ENCODE data around the gene KCNG2. TPM values are rescaled to one million over a fixed set of nuclear protein-coding genes. Genes with fewer than 3 reads are reported as not detected.
"Not testable (repeated sequence)": the region's sequence is repeated elsewhere in the genome, so short reads cannot be mapped to it uniquely, and the experiment has no call there.

KCNG2 gene
- total RNA-seq, 8 experiments from 2014 or later: 0.16 to 0.76 (median 0.19) TPM; not detected in 2

- 52 to 82% (median 67%) methylated on average over 1 to 4 of the region's 4 CpGs; no CpG with 5 or more reads in 6 of the 10 experiments for WGBS, 10 experiments
- ATAC-seq (replicated peaks in 6 of 8); H3K4me1 ChIP-seq (replicated peaks in 1 of 2); H3K27ac ChIP-seq; H3K4me3 ChIP-seq; in situ Hi-C loops (cut with MboI; ENCODE audit: low pct_unique_long_range_greater_than_20kb in 2 of 9, low sequenced_read_pairs in 9 of 9, unreplicated experiment in 9 of 9): not testable (repeated sequence)
Measured at GRCh38 chr18:79864955-79865354, 67.2 kb downstream of the KCNG2 start.

- WGBS, 10 experiments: 20% methylated on average over 1 of the region's 3 CpGs; no CpG with 5 or more reads in 8 of the 10 experiments
- H3K4me1 ChIP-seq (replicated peaks in 1 of 2); ATAC-seq (replicated peaks in 6 of 8); H3K27ac ChIP-seq; H3K4me3 ChIP-seq; in situ Hi-C loops (cut with MboI; ENCODE audit: low pct_unique_long_range_greater_than_20kb in 2 of 9, low sequenced_read_pairs in 9 of 9, unreplicated experiment in 9 of 9): not testable (repeated sequence)
Measured at GRCh38 chr18:79865951-79866350, 68.2 kb downstream of the KCNG2 start.

GRCh38 chr18:79866889-79867574 lies 69.3 kb downstream of the KCNG2 start:
- Histone ChIP-seq H3K4me3 (no peak overlapping the region), H3K4me1 (replicated peaks in 1 of 2) (no peaks in the 10 kb centered on the region), H3K27ac (no peak overlapping the region)
- in situ Hi-C loops (cut with MboI; ENCODE audit: low pct_unique_long_range_greater_than_20kb in 2 of 9, low sequenced_read_pairs in 9 of 9, unreplicated experiment in 9 of 9): no loop called here
- ATAC-seq (replicated peaks in 6 of 8): no peak
- WGBS, 10 experiments: 29 to 80% methylated on average over 1 to 3 of the region's 20 CpGs; no CpG with 5 or more reads in 8 of the 10 experiments

GRCh38 chr18:79867666-79868065 lies 69.9 kb downstream of the KCNG2 start:
- in situ Hi-C loops (cut with MboI; ENCODE audit: low pct_unique_long_range_greater_than_20kb in 2 of 9, low sequenced_read_pairs in 9 of 9, unreplicated experiment in 9 of 9): no loop called here
- Histone ChIP-seq H3K4me1 (replicated peaks in 1 of 2) (peaks cover 0 to under 1% of the 10 kb centered on the region in 2 donors), H3K4me3 (no peak overlapping the region), H3K27ac (no peak overlapping the region)
- ATAC-seq (replicated peaks in 6 of 8): no peak
- WGBS, 10 experiments: 20 to 100% methylated on average over 1 to 2 of the region's 16 CpGs; no CpG with 5 or more reads in 8 of the 10 experiments

GRCh38 chr18:79868168-79868784 lies 70.5 kb downstream of the KCNG2 start:
- ATAC-seq (replicated peaks in 6 of 8): no peak
- WGBS, 10 experiments: 8 to 95% (median 79%) methylated on average over 2 to 20 of the region's 29 CpGs
- no peak overlapping the region for H3K4me3 ChIP-seq
- peaks cover 0 to 6% of the 10 kb centered on the region in 2 donors for H3K4me1 ChIP-seq (replicated peaks in 1 of 2)
- in situ Hi-C loops (cut with MboI; ENCODE audit: low pct_unique_long_range_greater_than_20kb in 2 of 9, low sequenced_read_pairs in 9 of 9, unreplicated experiment in 9 of 9): no loop called here
- H3K27ac ChIP-seq: no peak overlapping the region

GRCh38 chr18:79868811-79869541 lies 71.2 kb downstream of the KCNG2 start:
- H3K4me3 ChIP-seq: no peak overlapping the region
- H3K27ac ChIP-seq: no peak overlapping the region
- H3K4me1 ChIP-seq (replicated peaks in 1 of 2): peaks cover 0 to 9% of the 10 kb centered on the region in 2 donors
- no peak for ATAC-seq (replicated peaks in 6 of 8)
- 62 to 93% (median 80%) methylated on average over 1 to 9 of the region's 32 CpGs; no CpG with 5 or more reads in 5 of the 10 experiments for WGBS, 10 experiments
- in situ Hi-C loops (cut with MboI; ENCODE audit: low pct_unique_long_range_greater_than_20kb in 2 of 9, low sequenced_read_pairs in 9 of 9, unreplicated experiment in 9 of 9): no loop called here

- H3K4me1 ChIP-seq (replicated peaks in 1 of 2): peaks cover 0 to 9% of the 10 kb centered on the region in 2 donors
- no peak overlapping the region for H3K4me3 ChIP-seq
- no peak for ATAC-seq (replicated peaks in 6 of 8)
- WGBS, 10 experiments: 70 to 98% (median 86%) methylated on average over 4 to 9 of the region's 32 CpGs; no CpG with 5 or more reads in 6 of the 10 experiments
- in situ Hi-C loops (cut with MboI; ENCODE audit: low pct_unique_long_range_greater_than_20kb in 2 of 9, low sequenced_read_pairs in 9 of 9, unreplicated experiment in 9 of 9): no loop called here
- H3K27ac ChIP-seq: no peak overlapping the region
Measured at GRCh38 chr18:79869591-79870300, 72.0 kb downstream of the KCNG2 start.

- WGBS, 10 experiments: 8 to 100% (median 89%) methylated on average over 1 to 13 of the region's 19 CpGs; no CpG with 5 or more reads in 4 of the 10 experiments
- ATAC-seq (replicated peaks in 6 of 8): peak in 1 of 8 experiments; percentile 27
- Histone ChIP-seq H3K4me3 (no peak overlapping the region), H3K4me1 (replicated peaks in 1 of 2) (peaks cover 0 to 9% of the 10 kb centered on the region in 2 donors), H3K27ac (no peak overlapping the region)
- in situ Hi-C loops (cut with MboI; ENCODE audit: low pct_unique_long_range_greater_than_20kb in 2 of 9, low sequenced_read_pairs in 9 of 9, unreplicated experiment in 9 of 9): no loop called here
Measured at GRCh38 chr18:79870301-79871025, 72.7 kb downstream of the KCNG2 start.

- ATAC-seq (replicated peaks in 6 of 8): no peak
- no peak overlapping the region for H3K4me3 ChIP-seq
- no peak overlapping the region for H3K27ac ChIP-seq
- H3K4me1 ChIP-seq (replicated peaks in 1 of 2): peaks cover 0 to 9% of the 10 kb centered on the region in 2 donors
- WGBS, 10 experiments: 93 to 100% methylated on average over 2 to 3 of the region's 17 CpGs; no CpG with 5 or more reads in 8 of the 10 experiments
- in situ Hi-C loops (cut with MboI; ENCODE audit: low pct_unique_long_range_greater_than_20kb in 2 of 9, low sequenced_read_pairs in 9 of 9, unreplicated experiment in 9 of 9): no loop called here
Measured at GRCh38 chr18:79871026-79871390, 73.3 kb downstream of the KCNG2 start.

GRCh38 chr18:79871481-79872091 lies 73.8 kb downstream of the KCNG2 start:
- Histone ChIP-seq H3K4me3 (no peak overlapping the region), H3K4me1 (replicated peaks in 1 of 2) (peaks cover 0 to 9% of the 10 kb centered on the region in 2 donors), H3K27ac (no peak overlapping the region)
- no peak for ATAC-seq (replicated peaks in 6 of 8)
- in situ Hi-C loops (cut with MboI; ENCODE audit: low pct_unique_long_range_greater_than_20kb in 2 of 9, low sequenced_read_pairs in 9 of 9, unreplicated experiment in 9 of 9): no loop called here
- 80 to 100% (median 94%) methylated on average over 1 to 7 of the region's 33 CpGs; no CpG with 5 or more reads in 4 of the 10 experiments for WGBS, 10 experiments

GRCh38 chr18:79872527-79873444 lies 75.0 kb downstream of the KCNG2 start:
- in situ Hi-C loops (cut with MboI; ENCODE audit: low pct_unique_long_range_greater_than_20kb in 2 of 9, low sequenced_read_pairs in 9 of 9, unreplicated experiment in 9 of 9): no loop called here
- H3K27ac ChIP-seq: peak overlapping the region in 1 of 2 donors; percentile 34
- 5 to 72% (median 40%) methylated on average over 1 to 7 of the region's 36 CpGs; no CpG with 5 or more reads in 5 of the 10 experiments for WGBS, 10 experiments
- no peak overlapping the region for H3K4me3 ChIP-seq
- ATAC-seq (replicated peaks in 6 of 8): peak in 5 of 8 experiments; percentile 20 to 76 (median 63)
- H3K4me1 ChIP-seq (replicated peaks in 1 of 2): peaks cover 0 to 9% of the 10 kb centered on the region in 2 donors
